NCI-H2196 (cell line): ENCODE measurements around the gene MDN1.
"Not testable (repeated sequence)": the region's sequence is repeated elsewhere in the genome, so short reads cannot be mapped to it uniquely, and the experiment has no call there.

Experiments
- DNase-seq: peaks from one replicate; lab custom pipeline; 2025; ENCODE audit not compliant: unreplicated experiment; lab: John Stamatoyannopoulos, UW

Gene MDN1

DNA sequence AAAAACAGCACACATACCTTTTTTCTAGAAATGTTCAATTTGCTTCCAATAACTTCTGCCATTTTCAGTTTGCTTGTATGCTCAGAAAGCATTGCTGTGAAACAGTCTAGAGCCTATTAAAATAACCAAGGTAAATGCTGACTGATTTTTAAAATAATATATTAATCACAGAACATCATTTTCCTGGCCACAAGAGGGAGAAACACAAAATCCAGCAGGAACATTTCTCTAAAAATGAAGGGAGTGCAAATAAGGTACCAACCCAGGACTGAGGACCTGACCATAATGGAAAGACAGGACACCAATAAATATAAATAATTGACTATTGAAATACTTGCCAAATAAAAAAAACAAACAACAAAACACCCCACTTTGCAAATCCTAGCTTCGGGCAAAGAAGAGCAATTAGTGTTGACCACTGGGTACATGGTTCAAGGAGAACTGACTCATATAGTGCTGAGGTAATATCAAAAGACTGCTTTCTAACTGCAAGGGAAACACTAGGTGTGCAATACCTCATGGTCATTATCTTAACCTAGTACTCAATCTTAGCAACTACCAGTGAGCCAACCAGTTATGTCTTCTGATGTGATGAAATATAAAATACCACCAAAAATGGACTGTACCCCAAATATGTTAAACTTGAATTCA is 42.9 kb downstream of the MDN1 start:
- DNase-seq: no peak

DNA sequence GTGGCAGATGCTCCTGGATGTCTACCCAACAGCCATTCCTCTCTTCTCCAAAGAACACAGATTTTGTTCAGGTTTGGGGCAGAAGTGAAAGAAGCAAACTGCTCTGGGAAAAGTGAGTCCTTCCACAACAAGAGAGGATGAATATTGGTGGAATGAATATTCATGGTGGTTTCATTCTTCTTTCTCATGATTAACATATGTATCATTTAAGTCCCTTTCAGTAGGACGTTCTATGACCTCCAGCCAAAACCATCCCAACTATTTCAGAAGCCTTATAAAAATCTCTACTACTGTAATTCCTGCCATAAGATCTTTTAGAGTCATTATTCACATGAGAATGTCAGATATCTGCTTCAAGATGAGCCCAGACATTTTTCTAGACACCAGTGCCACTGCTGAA is 44.4 kb downstream of the MDN1 start:
- DNase-seq: no peak

DNA sequence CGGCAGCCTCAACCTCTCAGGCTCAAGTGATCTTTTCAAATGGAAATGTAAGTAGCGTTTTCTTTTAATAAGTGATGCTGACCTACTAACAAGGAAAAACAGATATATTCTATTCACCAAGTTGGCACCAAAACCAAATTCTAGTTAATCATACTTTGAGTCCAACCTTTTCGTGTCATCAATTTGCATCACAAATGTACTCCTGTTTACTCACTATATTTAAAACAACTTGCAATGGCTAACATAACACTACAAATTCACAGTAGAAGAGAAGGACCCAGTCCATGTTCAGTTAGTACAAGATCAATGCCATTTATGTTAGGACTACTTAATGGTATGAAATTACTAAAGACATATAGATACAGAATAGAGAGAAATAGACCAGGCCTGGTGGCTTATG is 50.0 kb downstream of the MDN1 start:
- no peak for DNase-seq

DNA sequence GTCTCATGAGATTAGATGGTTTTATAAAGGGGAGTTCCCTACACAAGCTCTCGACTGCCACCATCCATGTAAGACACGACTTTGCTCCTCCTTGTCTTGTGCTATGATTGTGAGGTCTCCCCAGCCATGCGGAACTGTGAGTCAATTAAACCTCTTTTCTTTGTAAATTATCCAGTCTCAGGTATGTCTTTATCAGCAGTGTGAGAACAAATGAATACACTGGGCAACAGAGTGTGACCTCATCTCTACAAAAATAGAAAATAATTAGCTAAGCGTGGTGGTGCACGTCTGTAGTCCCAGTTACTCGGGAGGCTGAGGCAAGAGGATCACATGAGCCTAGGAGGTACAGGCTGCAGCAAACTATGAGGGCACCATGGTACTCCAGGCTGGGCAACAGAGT is 51.3 kb downstream of the MDN1 start:
- no peak for DNase-seq

DNA sequence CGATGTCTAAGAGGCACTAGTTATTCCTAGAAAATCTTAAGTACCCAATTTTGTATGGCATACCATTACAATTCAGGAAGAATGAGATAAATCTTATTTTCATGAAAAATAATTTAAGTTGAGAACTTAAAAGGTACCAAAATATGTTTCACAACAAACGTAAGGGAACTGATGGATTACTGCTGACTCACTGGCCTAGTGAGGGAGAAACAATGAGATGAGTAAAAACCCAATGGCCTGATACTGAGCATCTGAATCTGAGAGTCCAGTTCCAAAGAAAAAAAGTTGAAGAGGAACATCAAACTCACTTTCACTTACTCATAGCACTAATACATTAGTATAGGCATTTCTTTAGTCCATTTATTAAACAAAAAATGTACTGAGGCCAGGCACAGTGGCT is 56.0 kb downstream of the MDN1 start:
- DNase-seq: no peak

DNA sequence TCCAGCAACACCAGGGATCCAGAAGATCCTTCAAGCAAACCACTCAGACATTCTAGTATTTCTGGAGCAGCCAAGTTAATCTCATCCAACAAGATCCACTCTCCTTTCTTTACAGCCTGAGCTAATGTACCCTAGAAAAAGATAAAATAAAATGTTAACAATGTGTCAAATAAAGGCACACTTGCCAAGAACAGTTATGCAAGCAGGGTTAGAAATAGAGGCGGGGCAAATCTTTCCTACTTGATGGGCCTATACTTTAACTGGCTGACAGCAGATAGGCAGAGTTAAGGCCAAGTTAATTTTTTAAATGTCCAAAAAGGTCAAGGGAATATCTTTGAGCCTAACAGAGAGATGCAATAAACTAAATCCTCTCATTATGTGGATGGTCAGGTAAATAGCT is 60.8 kb downstream of the MDN1 start:
- no peak for DNase-seq

DNA sequence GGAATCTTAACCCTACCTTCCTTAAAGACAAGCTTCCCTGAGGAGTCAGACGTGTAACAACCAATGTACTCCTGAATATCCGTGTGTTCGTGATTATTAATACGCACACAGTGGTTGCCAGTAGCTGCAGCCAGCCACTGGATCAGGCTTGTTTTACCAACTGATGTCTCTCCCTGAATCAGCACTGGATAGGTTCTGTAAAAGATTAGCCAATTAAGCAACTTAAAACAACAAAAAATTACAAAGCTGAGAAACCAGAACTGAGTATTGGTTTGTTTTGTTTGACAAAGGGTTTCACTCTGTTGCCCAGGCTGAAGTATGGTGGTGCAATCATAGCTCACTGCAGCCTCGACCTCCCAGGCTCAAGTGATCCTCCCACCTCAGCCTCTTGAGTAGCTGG is 69.3 kb downstream of the MDN1 start:
- no peak for DNase-seq

DNA sequence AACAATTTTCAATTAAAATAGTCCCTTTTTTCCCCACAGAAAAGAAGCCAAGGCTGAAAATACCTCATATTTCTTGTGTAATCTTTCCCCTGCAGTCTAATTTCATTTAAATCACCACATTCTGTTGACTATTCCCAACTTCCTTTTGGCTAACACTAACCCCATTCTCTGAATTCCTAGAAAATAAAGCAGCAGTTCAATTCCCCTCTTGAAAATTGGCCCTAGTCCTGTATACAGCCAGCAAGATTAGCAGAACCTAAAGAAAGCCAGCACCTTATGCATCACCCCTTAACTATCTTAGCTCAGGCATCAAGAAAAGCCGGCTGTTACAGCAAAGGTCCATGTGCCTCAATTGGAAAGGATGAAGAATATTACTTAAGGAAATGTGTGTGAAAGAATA is 69.7 kb downstream of the MDN1 start:
- no peak for DNase-seq

DNA sequence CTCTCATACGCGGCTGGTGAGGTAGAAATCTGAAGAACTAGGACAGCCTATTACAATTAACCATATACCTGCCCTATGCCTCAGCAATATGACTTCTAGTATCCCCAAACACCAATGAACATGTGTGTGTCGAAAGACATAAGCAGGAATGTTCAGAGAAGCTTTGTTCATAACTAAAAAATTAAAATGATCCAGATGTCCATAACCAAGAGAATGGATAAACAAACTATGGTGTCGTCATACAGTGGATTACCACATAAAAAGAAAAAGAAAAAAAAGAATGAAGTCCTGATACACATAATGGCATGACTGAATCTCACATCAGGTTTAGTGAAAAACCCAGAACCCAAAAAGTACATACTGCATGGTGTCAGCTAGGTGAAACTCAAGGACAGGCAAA is 73.9 kb downstream of the MDN1 start:
- DNase-seq: no peak

DNA sequence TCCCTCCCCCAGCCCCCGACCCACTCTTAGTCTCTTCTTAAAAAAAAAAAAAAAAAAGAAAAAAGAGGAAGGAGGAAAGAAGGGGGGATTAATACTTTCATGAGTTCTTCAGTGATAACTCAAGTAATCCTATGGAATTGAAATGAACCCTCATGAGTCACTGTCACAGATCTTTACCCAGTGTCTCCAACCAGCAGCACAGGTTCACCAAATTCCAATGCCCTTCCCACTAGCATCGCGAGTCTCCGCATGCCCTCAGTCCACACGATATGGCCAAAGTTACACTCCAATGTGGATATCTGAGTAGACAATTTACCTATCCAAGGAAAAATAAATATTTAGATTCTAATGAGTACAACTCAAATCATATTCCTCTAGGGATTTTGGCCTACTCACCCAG is 74.5 kb downstream of the MDN1 start:
- no peak for DNase-seq

DNA sequence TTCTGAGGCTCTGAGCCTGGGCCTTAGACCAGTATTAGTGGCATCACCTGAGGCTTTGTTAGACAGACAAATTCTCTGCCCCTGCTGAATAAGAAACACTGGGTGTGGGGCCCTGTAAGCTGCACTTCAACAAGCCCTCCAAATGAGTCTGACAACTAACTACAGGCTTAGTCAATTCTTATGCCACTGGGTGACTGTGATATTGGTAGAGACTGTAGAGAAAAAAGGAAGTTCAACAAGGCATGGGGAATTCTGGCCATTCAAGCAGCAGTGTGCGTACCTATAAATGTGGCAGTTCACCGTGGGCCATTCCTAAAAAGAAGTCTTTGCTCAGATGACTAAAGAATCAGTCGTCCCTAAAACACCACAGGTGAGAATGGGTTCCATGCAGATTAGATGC is 82.7 kb downstream of the MDN1 start:
- DNase-seq: no peak

DNA sequence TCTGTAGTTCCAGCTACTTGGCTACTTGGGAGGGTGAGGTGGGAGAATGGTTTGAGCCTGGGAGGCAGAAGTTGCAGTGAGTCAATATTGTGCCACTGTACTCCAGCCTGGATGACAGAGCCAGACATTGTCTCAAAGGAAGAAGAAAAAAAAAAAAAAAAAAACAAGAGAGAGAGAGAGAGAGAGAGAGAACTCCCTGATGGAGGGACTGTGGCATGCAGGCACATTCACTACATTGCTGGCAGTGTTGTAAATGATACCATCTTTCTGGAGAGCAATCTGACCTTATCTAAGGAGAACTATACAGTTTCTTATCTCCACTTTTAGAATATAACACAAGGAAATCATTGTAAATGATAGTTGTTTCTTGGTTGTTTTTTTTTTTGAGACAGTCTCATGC is 85.1 kb downstream of the MDN1 start:
- DNase-seq: no peak

DNA sequence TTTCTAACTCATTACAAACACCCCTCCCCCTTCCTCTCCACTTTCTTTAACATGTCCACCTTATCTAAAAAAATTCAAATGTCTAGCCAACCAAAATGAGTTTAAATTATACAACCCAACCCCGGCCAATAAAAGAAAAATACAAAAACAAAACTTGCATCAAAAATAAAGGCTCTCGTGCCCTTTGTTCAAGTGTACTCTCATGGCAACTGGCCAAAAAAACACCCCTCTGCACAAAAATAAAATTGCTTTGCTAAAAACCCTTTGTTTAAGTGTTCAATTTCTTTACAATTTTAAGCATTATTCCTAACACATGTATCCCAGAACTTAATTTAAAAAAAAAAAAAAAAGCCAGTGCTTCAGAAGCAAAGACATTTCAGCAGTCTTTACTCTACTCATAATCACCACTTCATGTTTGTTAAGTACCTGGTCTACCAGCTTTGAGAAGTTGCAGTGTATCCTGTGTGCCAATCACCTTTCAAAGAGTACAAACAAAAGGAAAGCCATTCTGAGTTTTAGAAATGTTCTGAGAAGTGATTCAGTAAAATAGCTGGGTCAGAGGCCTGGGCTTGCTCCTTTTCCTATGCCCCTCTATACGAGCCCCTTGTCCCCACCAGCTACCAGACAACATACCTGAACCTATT is 87.5 kb downstream of the MDN1 start:
- DNase-seq: no peak

DNA sequence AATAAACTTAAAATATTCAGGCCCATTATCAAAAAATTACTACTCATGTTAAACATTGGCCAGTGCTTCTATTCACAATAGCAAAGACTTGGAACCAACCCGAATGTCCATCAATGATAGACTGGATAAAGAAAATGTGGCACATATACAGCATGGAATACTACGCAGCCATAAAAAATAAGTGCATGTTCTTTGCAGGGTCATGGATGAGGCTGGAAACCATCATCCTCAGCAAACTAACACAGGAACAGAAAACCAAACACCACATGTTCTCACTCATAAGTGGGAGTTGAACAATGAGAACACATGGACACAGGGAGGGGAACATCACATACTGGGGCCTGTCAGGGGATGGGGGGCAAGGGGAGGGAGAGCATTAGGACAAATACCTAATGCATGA is 88.3 kb downstream of the MDN1 start:
- DNase-seq: not testable (repeated sequence)

DNA sequence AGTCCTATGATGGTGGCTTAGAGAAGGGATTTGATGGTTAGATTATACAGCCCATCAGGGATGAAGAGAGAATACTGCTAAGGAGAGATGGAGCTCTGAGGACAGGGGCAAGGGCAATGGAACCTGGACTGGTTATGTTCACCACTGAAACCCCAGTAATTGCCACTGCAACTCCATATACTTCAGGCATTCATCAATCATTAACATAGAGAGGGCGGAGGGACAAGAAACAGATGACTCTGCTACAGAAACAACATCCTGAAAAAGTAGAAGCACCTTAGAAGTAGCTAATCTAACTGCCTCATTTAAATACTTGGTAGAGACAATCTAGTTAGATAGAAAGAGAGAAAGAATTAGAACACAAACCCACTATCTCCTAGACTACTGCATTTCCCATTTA is 89.8 kb downstream of the MDN1 start:
- no peak for DNase-seq

DNA sequence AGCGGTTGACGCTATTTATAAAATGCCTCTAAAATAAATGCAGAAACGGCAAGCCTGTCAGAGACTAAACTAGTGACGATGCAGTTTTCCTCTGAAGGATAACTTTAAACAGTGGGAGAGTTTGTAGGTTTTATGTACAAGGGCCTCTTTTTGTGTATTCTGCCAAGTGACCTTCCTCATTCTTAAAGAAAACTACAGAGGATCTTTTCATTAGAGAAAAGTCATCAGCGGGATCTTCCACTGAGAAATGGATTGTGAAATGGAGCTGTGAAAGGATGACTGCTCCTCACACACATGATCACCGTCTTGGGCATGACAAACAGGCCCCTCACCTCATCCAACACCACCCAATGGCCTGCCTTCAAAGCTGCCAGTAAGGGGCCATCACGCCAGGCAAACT is 92.1 kb downstream of the MDN1 start:
- no peak for DNase-seq

DNA sequence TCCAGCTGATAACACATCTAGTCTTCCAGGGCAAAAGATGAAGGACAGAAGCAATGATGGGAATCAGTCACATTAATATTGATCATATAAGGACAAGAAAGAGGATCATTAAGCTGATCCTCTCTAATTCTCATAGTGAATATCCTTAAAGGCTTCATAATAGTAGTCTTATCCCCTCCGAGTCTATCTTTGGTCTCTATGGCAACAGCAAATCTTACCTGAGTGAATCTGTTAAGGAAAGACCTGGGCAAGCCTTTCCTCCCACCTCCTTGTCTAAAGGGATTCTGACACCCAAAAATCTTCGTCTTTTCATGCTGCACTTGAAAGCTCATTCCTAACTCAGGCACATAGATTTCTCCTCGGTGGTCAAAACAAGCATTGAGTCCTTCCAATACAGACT is 94.6 kb downstream of the MDN1 start:
- no peak for DNase-seq

DNA sequence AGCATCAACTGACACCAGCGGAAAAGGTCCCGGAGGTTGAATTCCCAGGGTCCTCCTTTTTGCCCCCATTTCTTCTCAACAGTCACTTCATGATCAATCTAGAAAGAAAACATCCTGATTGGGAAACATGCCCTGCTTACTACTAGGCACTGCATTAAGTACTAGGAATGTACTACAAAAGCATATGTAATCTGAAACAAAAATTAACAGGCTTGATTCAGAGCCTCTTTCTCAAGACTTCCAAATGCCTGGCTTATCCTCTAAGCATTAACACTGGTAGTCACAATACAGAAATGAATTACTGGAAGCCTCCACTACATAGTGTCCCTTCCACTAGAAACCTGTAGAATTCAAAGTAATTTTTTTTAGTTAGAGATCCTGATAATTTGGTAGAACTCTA is 96.5 kb downstream of the MDN1 start:
- DNase-seq: no peak

DNA sequence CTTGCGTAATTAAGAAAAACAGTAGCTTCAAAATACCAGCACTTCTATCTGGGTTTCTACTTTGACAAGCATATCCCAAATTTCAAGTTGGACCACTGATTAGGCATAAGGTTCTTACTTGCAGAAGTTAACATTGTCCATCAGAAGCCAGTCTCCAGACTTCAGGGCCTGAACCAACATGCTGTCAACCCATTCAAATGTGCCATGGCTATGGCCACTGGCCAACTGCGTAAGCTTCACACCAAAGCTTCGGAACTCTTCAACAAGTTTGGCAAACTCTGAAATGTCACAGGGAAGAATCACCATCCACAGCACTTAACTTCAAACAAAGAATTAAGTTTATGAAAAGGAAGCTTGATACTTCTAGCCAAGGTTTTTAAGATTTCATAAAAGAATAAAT is 103.1 kb downstream of the MDN1 start:
- DNase-seq: no peak

DNA sequence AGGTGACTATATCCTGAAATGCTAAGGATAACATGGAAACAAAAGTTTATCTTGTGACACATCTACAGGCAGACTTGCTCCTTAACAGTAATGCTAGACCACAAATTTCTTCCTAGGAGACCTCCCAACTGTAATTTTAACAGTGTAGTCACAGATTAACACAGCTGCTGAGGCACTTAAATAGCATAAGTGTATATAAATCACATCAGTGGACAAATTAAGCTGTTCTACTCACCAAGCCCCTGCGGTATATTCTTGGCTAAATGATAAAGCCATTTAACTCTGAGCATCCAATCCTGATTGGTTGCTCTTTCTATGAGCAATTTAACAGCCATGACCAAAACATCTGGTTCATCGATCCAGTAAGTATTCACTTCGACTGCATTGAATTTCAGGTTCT is 107.8 kb downstream of the MDN1 start:
- no peak for DNase-seq

DNA sequence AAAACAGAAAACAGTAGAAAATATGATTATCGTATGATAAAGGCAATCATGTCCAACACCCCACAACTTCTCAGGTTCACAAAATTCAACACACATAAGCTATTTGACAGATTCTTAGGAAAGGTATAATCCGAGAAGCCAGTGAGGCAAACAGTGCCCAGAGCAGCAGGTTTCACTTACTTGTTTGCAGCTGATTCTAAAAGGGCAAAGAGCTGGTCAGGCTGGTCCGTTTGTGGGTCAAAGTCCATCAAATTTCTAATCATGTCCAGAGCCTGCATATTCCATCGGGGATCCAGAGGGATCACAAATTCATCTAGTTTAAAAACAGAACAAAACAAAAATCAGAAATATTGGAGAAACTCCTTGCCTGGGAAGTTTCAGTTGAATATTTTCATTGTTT is 111.3 kb downstream of the MDN1 start:
- no peak for DNase-seq

DNA sequence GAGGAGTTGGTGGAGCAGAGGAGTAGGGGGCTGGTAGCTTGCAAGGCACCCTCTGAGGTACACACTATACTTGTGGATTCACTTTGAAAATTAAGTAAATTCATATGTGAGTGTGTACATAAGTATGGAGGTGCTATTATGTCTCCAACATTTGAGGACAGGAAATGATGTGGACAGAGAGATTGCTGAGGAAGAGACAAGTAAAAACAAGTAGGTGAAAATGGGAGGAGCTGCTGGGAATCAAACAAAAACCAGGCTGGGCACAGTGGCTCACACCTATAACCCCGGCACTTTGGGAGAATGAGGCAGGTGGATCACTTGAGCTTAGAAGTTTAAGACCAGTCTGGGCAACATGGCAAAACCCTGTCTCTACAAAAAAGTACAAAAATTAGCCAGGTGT is 111.8 kb downstream of the MDN1 start:
- no peak for DNase-seq

DNA sequence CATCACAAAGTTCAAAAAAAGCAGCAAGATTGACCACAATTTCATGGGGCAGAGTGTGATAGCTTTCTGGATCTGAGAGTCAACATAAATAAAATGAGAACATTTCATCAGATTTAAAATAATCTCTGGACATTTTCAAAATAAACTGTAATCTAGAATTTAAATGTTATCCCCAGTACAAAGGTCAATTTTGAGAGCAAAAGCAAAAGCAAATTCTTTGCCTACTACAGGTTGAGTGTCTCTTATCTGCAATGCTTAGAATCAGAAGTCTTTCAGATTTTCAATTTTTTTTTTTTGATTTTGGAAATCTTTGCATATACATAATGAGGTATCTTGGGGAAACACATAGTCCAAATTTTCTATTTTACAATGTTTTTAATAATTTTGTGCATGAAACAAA is 113.5 kb downstream of the MDN1 start:
- DNase-seq: no peak
